ENCODE data around the gene S100Z.

Gene S100Z

DNA sequence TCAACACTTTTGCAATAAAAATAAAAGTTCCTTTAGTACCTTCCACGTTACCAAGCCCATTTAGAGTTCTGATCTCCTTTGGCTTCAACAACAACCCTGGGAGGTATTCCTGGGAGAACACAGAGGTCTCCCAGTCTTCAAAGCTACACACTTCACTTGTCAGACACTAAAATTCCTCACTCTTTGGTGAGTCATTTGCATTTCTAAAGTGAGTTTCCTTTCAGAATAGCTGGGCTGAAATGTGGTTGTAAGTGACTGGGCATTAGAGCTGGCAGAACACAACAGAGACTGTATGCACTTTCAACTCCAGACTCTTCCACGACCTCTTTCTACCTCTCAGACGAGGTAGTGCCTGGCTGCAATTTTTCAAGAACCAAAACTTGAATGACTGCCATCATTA lies 42.5 kb upstream of the S100Z start:
- no peak overlapping the region for H3K4me3 ChIP-seq (ENCODE audit: low read depth, low read length)
- H3K9me3 ChIP-seq (ENCODE audit: control insufficient read depth, insufficient read depth, low read depth, low read length) = no peaks in the 10 kb centered on the region
- TF ChIP-seq ZNF843 (tag by site-specific recombination; IDR thresholded peaks at IDR 0.05) (no peak), PRDM1 (tag by site-specific recombination; IDR thresholded peaks at IDR 0.05) (peak; percentile 50; the same call in 1 of the 2 replicates), ZNF391 (tag by site-specific recombination; IDR thresholded peaks at IDR 0.05; ENCODE audit: borderline replicate concordance, low read depth) (no peak), ZNF600 (tag by site-specific recombination; IDR thresholded peaks at IDR 0.05) (peak; percentile 37; the same call in 1 of the 2 replicates), ZFP37 (tag by site-specific recombination; IDR thresholded peaks at IDR 0.05) (no peak), ZNF747 (tag by site-specific recombination; IDR thresholded peaks at IDR 0.05) (no peak), GLIS1 (tag by site-specific recombination; IDR thresholded peaks at IDR 0.05) (peak; percentile 89)
- TF ChIP-seq, protein P1, sequence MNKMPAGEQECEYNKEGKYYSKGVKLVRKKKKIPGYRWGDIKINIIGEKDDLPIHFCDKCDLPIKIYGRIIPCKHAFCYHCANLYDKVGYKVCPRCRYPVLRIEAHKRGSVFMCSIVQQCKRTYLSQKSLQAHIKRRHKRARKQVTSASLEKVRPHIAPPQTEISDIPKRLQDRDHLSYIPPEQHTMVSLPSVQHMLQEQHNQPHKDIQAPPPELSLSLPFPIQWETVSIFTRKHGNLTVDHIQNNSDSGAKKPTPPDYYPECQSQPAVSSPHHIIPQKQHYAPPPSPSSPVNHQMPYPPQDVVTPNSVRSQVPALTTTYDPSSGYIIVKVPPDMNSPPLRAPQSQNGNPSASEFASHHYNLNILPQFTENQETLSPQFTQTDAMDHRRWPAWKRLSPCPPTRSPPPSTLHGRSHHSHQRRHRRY (tag by site-specific recombination; IDR thresholded peaks at IDR 0.05) = no peak
- TF ChIP-seq, protein P2, sequence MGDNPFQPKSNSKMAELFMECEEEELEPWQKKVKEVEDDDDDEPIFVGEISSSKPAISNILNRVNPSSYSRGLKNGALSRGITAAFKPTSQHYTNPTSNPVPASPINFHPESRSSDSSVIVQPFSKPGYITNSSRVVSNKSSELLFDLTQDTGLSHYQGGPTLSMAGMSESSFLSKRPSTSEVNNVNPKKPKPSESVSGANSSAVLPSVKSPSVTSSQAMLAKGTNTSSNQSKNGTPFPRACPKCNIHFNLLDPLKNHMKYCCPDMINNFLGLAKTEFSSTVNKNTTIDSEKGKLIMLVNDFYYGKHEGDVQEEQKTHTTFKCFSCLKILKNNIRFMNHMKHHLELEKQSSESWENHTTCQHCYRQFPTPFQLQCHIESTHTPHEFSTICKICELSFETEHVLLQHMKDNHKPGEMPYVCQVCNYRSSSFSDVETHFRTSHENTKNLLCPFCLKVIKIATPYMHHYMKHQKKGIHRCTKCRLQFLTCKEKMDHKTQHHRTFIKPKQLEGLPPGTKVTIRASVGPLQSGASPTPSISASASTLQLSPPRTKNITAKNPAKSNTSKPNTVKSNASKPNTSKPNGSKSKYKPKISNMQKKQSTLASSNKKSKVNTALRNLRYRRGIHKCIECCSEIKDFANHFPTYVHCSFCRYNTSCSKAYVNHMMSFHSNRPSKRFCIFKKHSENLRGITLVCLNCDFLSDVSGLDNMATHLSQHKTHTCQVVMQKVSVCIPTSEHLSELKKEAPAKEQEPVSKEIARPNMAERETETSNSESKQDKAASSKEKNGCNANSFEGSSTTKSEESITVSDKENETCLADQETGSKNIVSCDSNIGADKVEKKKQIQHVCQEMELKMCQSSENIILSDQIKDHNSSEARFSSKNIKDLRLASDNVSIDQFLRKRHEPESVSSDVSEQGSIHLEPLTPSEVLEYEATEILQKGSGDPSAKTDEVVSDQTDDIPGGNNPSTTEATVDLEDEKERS (tag by site-specific recombination; IDR thresholded peaks at IDR 0.05) = no peak
- H3K36me3 ChIP-seq (ENCODE audit: control insufficient read depth in 2 of 2, insufficient read depth in 1 of 2, low read length in 2 of 2) = no peaks in the 10 kb centered on the region
- no peak overlapping the region for H3K27ac ChIP-seq (ENCODE audit: extremely low read depth, low read depth, low read length)
- CTCF ChIA-PET = interaction anchor here (0.6 to 3.4 kb wide), 5 partner anchors 10 to 213 kb away, joined by 3 to 22 read pairs (median 3); no protein-coding TSS in a partner anchor
- H3K4me1 ChIP-seq (ENCODE audit: control insufficient read depth, insufficient read depth, low read length) = peaks cover 4% of the 10 kb centered on the region
- POLR2A ChIA-PET = interaction anchor here (0.6 to 3.4 kb wide), 3 partner anchors 12 to 19 kb away, joined by 3 to 35 read pairs (median 13); partner anchors contain the start of gene F2RL1

DNA sequence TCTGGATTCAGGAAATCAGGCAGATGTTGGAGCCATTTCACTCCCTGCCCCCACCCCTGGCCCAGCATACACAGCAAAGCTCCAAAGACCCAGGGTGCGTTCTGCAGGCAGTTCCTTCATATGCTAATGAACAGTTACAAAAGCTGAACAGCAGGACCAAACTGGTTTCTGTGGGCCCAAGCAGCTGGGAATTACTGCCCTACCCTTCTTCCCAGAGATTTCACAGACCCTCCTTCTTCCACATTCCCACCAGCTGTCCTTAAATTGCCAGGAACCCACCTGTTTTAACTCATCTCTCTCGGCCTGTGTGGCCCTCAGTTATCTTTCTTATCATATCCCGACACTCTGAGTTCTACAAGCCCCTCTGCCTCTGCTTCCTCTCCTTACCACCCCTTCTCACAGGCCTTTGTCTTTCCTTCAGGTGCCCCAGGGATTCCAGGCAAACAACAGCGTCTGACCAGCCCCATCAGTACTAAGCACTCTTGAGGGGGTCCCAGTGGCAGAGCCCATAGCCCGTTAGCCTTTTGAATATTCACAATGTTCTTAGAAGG lies 41.6 kb upstream of the S100Z start:
- no peak for TF ChIP-seq SETDB1 (IDR thresholded peaks at IDR 0.05; ENCODE audit: insufficient read length, low read length)
- no peak for TF ChIP-seq ZNF785 (tag by site-specific recombination; IDR thresholded peaks at IDR 0.05)
- TF ChIP-seq ZNF433 (tag by site-specific recombination; IDR thresholded peaks at IDR 0.05; ENCODE audit: low read depth) = no peak
- no peak for TF ChIP-seq ZNF426 (tag by site-specific recombination; IDR thresholded peaks at IDR 0.05)
- no peak for TF ChIP-seq ZNF843 (tag by site-specific recombination; IDR thresholded peaks at IDR 0.05)
- TF ChIP-seq ZNF404 (tag by site-specific recombination; IDR thresholded peaks at IDR 0.05) = no peak
- no peak for TF ChIP-seq ZNF791 (tag by site-specific recombination; IDR thresholded peaks at IDR 0.05)
- no peak for TF ChIP-seq ZBTB6 (tag by site-specific recombination; IDR thresholded peaks at IDR 0.05)
- TF ChIP-seq ZNF600 (tag by site-specific recombination; IDR thresholded peaks at IDR 0.05) = peak; percentile 28; the same call in 1 of the 2 replicates
- TF ChIP-seq ZNF837 (tag by site-specific recombination; IDR thresholded peaks at IDR 0.05) = no peak
- no peak for TF ChIP-seq REPIN1 (tag by site-specific recombination; IDR thresholded peaks at IDR 0.05; ENCODE audit: low read depth)
- 0 out of 2 replicates have a peak, but pooled peaks have one; percentile 12 for TF ChIP-seq ZNF335 (tag by site-specific recombination; conservative IDR thresholded peaks at IDR 0.05)
- no peak for TF ChIP-seq ZNF701 (tag by site-specific recombination; IDR thresholded peaks at IDR 0.05)
- no peak for TF ChIP-seq ZNF571 (tag by site-specific recombination; IDR thresholded peaks at IDR 0.05)
- TF ChIP-seq ZNF26 (tag by site-specific recombination; IDR thresholded peaks at IDR 0.05) = no peak
- no peak for TF ChIP-seq RBAK (tag by site-specific recombination; IDR thresholded peaks at IDR 0.05)
- TF ChIP-seq ZNF211 (tag by site-specific recombination; IDR thresholded peaks at IDR 0.05; ENCODE audit: low read depth) = no peak
- ChIA-PET CTCF (interaction anchor here (1.2 to 3.4 kb wide), 3 partner anchors 9 to 34 kb away, joined by 3 to 22 read pairs (median 12); no protein-coding TSS in a partner anchor), POLR2A (interaction anchor here (3.0 to 3.4 kb wide), 2 partner anchors 11 to 18 kb away, joined by 13 to 35 read pairs; partner anchors contain the start of gene F2RL1)
- Histone ChIP-seq H3K4me3 (ENCODE audit: low read depth, low read length) (no peak overlapping the region), H3K9me3 (ENCODE audit: control insufficient read depth, insufficient read depth, low read depth, low read length) (no peaks in the 10 kb centered on the region), H3K4me1 (ENCODE audit: control insufficient read depth, insufficient read depth, low read length) (peaks cover 4% of the 10 kb centered on the region), H3K36me3 (ENCODE audit: control insufficient read depth in 2 of 2, insufficient read depth in 1 of 2, low read length in 2 of 2) (no peaks in the 10 kb centered on the region), H3K27ac (ENCODE audit: extremely low read depth, low read depth, low read length) (no peak overlapping the region)
